Right atrium auricular region (tissue), 2 donors: Measurements from ENCODE around the gene CBX2. TPM values are rescaled to one million over a fixed set of nuclear protein-coding genes. Genes with fewer than 3 reads are reported as not detected.
A peak's percentile ranks its signal among the peaks of the same experiment; 100 is the strongest.

Experiments used
- DNase-seq: peaks from one replicate; pipeline ENCODE4 v3.0.0-alpha.2; 2019; ENCODE audit warnings: low spot score
- H3K27ac ChIP-seq, 2 donors: fragments of 200-600 bp; sonication (generic); 1 replicate in 1 of 2; 2 replicates in 1 of 2; pipeline ENCODE4 v1.5.1; 2016 to 2019
- H3K27me3 ChIP-seq, 2 donors: fragments of 200-600 bp; sonication (generic); one replicate each; pipeline versions ENCODE4 v1.5.1 to v1.6.0; 2017 to 2019
- H3K36me3 ChIP-seq: fragments of 200-600 bp; sonication (generic); one replicate; pipeline ENCODE4 v1.5.1; 2016
- H3K4me1 ChIP-seq, 2 donors: fragments of 200-600 bp; sonication (generic); one replicate each; pipeline versions ENCODE4 v1.5.1 to v1.6.0; 2017 to 2019
- H3K4me3 ChIP-seq, 2 donors: fragments of 200-600 bp; sonication (generic); 1 replicate in 1 of 2; 2 replicates in 1 of 2; pipeline ENCODE4 v1.5.1; 2017 to 2019; ENCODE audit warnings: mild to moderate bottlenecking in 1 of 2, moderate library complexity in 1 of 2
- H3K9me3 ChIP-seq, 2 donors: fragments of 200-600 bp; sonication (generic); one replicate each; pipeline ENCODE4 v1.5.1; 2019
- CTCF ChIP-seq, 2 donors: fragments of 200-600 bp; sonication (generic); IDR thresholded peaks; one replicate each; pipeline ENCODE4 v1.5.1; 2019; ENCODE audit warnings: antibody characterized with exemption in 2 of 2
- total RNA-seq, 2 donors: library from RNA; depleted of rRNA; stranded (reverse); fragments of >200 nt; gene quantifications; one replicate each; pipeline ENCODE4 v1.1.0, GENCODE V29; 2016

Gene CBX2
- total RNA-seq, 2 donors from 2014 or later = 1.0 to 1.7 TPM

DNA sequence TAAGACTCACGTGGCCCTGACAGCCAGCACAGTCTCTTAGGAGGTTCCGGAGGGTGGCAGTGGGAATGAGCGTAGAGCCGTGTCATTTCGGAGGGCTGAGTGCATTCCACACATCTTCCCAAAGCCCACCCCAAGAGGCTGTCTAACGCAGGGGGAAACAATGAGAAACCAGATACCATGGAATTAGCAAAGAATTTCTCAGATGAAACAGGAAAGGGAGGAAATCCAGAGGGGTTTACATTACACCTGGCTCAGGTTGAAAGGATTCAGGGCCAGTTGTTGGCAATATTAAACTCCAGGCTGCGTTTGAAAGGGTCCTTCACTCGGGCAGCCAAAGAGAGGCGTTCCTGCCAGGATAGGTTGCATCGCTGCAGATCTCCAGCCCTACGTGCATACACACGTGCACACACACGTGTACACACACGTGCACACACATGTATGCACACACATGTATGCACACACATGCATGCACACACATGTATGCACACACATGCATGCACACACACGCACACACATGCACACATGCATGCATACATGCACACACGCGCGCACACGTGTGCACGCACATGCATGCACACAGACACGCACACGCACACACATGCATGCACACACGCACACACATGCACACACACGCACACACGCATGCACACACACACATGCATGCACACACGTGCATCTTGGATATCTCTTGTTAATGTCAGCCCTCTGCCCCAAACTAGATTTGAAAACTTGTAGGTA lies 49.1 kb downstream of the CBX2 start:
- Histone ChIP-seq H3K36me3 (no peaks in the 10 kb centered on the region), H3K9me3 (no peaks in the 10 kb centered on the region), H3K27ac (no peak overlapping the region), H3K27me3 (no peaks in the 10 kb centered on the region), H3K4me1 (peaks cover 0 to 28% of the 10 kb centered on the region in 2 donors), H3K4me3 (no peak overlapping the region)
- no peak for DNase-seq
- TF ChIP-seq CTCF (IDR thresholded peaks at IDR 0.05) = no peak

GRCh38 chr17:79829004-79829403 lies 51.1 kb downstream of the CBX2 start:
- H3K4me3 ChIP-seq = no peak overlapping the region
- peaks cover 7% of the 10 kb centered on the region for H3K36me3 ChIP-seq
- no peaks in the 10 kb centered on the region for H3K9me3 ChIP-seq
- H3K27me3 ChIP-seq = no peaks in the 10 kb centered on the region
- no peak for DNase-seq
- peak overlapping the region; percentile 60 to 90 for H3K27ac ChIP-seq
- peaks cover 0 to 45% of the 10 kb centered on the region in 2 donors for H3K4me1 ChIP-seq
- TF ChIP-seq CTCF (IDR thresholded peaks at IDR 0.05) = no peak

- peaks cover 11% of the 10 kb centered on the region for H3K36me3 ChIP-seq
- H3K4me1 ChIP-seq = peaks cover 0 to 45% of the 10 kb centered on the region in 2 donors
- DNase-seq = no peak
- no peaks in the 10 kb centered on the region for H3K27me3 ChIP-seq
- H3K9me3 ChIP-seq = no peaks in the 10 kb centered on the region
- TF ChIP-seq CTCF (IDR thresholded peaks at IDR 0.05) = no peak
- peak overlapping the region; percentile 60 to 90 for H3K27ac ChIP-seq
- H3K4me3 ChIP-seq = no peak overlapping the region
Measured at GRCh38 chr17:79829457-79829856, 51.5 kb downstream of the CBX2 start.

DNA sequence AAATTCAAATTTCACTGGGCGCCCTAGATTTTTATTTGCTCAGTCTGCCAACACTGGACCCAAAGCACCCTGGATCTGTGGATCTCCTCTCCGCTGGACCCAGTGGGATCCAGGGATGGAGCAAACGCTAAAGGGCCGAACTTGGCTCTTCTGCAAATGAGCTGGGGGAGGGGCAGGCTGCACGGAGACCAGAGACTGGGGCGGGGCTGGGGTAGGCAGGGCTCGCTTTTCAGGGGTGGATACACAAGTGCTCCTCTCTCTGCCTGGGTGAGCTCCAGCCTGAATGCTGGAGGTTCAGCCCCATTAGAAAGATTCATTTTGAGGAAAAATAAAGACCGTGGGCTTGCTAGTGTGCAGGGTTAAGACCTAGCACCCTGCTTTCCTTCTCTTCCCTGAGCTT lies 52.4 kb downstream of the CBX2 start:
- TF ChIP-seq CTCF (IDR thresholded peaks at IDR 0.05) = no peak
- no peak overlapping the region for H3K4me3 ChIP-seq
- no peaks in the 10 kb centered on the region for H3K9me3 ChIP-seq
- peaks cover 0 to 47% of the 10 kb centered on the region in 2 donors for H3K4me1 ChIP-seq
- H3K36me3 ChIP-seq = peaks cover 20% of the 10 kb centered on the region
- peak overlapping the region in 1 of 2 donors; percentile 90 for H3K27ac ChIP-seq
- DNase-seq = no peak
- no peaks in the 10 kb centered on the region for H3K27me3 ChIP-seq

GRCh38 chr17:79830763-79831264 lies 52.9 kb downstream of the CBX2 start:
- H3K4me3 ChIP-seq = no peak overlapping the region
- H3K27ac ChIP-seq = peak overlapping the region; percentile 82 to 90
- no peak for TF ChIP-seq CTCF (IDR thresholded peaks at IDR 0.05)
- H3K36me3 ChIP-seq = peaks cover 20% of the 10 kb centered on the region
- no peaks in the 10 kb centered on the region for H3K9me3 ChIP-seq
- no peak for DNase-seq
- H3K4me1 ChIP-seq = peaks cover 0 to 53% of the 10 kb centered on the region in 2 donors
- H3K27me3 ChIP-seq = no peaks in the 10 kb centered on the region
